Measurements from ENCODE around the gene NUP210.
A peak's percentile ranks its signal among the peaks of the same experiment; 100 is the strongest.

The NUP210 gene

GRCh38 chr3:13346481-13347389 is 73.4 kb downstream of the NUP210 start:
- Mint-ChIP-seq H3K9me3 (no peaks in the 10 kb centered on the region), H3K4me3 (no peak overlapping the region), H3K4me1 (peaks cover 61% of the 10 kb centered on the region), H3K27me3 (no peaks in the 10 kb centered on the region), H3K36me3 (ENCODE audit: low read depth) (peaks cover 60% of the 10 kb centered on the region), H3K27ac (peak overlapping the region; percentile 81)
- ATAC-seq (peak; percentile 87), DNase-seq (peak; percentile 76)

DNA sequence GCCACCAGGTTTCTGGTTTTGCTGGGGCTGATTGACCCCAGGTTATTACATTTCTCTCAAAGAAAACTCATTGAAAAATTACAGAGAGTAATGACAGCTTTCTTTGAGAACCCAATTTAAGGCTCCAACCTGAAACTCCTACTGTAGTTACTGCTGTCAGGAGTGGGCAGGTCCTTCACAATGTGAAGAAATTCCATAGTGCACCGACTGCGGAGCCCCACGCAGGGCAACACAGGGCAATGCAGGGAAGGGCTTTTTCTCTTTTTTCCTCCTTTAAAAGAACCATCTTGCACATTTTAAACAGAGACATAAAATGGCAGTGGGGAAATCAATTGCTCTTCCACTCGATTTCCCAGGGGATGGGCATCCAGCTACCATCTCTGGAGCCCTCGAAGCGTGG is 74.3 kb downstream of the NUP210 start:
- H3K4me1 Mint-ChIP-seq: peaks cover 53% of the 10 kb centered on the region
- peaks cover 58% of the 10 kb centered on the region for H3K36me3 Mint-ChIP-seq (ENCODE audit: low read depth)
- no peak for DNase-seq
- ATAC-seq: no peak
- no peaks in the 10 kb centered on the region for H3K9me3 Mint-ChIP-seq
- H3K4me3 Mint-ChIP-seq: no peak overlapping the region
- no peak overlapping the region for H3K27ac Mint-ChIP-seq
- no peaks in the 10 kb centered on the region for H3K27me3 Mint-ChIP-seq

- ATAC-seq (no peak), DNase-seq (no peak)
- Mint-ChIP-seq H3K9me3 (no peaks in the 10 kb centered on the region), H3K36me3 (ENCODE audit: low read depth) (peaks cover 56% of the 10 kb centered on the region), H3K4me3 (no peak overlapping the region), H3K27ac (no peak overlapping the region), H3K27me3 (no peaks in the 10 kb centered on the region), H3K4me1 (peaks cover 51% of the 10 kb centered on the region)
Observed at GRCh38 chr3:13345284-13345683, 74.8 kb downstream of the NUP210 start.

GRCh38 chr3:13344663-13345062 is 75.5 kb downstream of the NUP210 start:
- Mint-ChIP-seq H3K4me3 (no peak overlapping the region), H3K27me3 (no peaks in the 10 kb centered on the region), H3K36me3 (ENCODE audit: low read depth) (peaks cover 51% of the 10 kb centered on the region), H3K27ac (no peak overlapping the region), H3K4me1 (peaks cover 45% of the 10 kb centered on the region), H3K9me3 (no peaks in the 10 kb centered on the region)
- ATAC-seq (no peak), DNase-seq (no peak)

- H3K9me3 Mint-ChIP-seq: no peaks in the 10 kb centered on the region
- peaks cover 47% of the 10 kb centered on the region for H3K36me3 Mint-ChIP-seq (ENCODE audit: low read depth)
- H3K27me3 Mint-ChIP-seq: no peaks in the 10 kb centered on the region
- no peak for DNase-seq
- no peak overlapping the region for H3K27ac Mint-ChIP-seq
- ATAC-seq: no peak
- peaks cover 37% of the 10 kb centered on the region for H3K4me1 Mint-ChIP-seq
- H3K4me3 Mint-ChIP-seq: no peak overlapping the region
Observed at GRCh38 chr3:13343601-13344000, 76.5 kb downstream of the NUP210 start.

DNA sequence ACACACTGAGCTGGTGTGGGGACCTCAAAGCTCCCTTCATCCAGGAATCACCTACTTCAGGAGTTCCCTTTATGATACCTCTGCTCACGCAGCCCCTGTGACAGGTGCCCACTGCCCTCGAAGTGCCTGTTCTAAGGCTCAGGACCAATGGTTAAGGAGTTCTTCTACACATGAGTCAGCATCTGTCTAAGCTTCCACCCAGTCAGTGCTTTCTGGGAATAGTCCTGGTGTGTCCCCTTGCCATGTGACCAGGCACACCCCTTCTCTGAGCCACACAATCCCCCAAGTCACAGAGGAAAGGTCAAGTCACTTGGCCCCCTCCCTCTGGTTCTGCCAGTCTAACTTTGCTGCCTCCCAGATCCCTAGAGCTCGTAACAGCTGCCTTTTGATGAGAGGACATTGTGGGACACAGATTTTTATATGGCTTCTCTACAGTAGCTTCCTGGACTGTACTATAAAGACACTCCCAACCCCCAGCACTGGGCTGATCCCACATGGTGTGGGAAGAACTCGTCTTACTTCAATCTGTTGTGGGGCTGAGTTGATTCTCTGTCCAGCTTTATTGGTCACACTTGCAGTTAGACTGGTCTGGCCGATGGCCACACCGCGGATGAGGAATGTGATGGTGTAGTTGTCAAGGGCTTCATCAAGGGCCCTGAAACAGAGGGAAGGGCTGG is 78.8 kb downstream of the NUP210 start:
- Mint-ChIP-seq H3K4me1 (peaks cover 16% of the 10 kb centered on the region), H3K36me3 (ENCODE audit: low read depth) (peaks cover 44% of the 10 kb centered on the region), H3K9me3 (no peaks in the 10 kb centered on the region), H3K27ac (peak overlapping the region; percentile 39), H3K27me3 (no peaks in the 10 kb centered on the region), H3K4me3 (no peak overlapping the region)
- DNase-seq: no peak
- ATAC-seq: no peak

DNA sequence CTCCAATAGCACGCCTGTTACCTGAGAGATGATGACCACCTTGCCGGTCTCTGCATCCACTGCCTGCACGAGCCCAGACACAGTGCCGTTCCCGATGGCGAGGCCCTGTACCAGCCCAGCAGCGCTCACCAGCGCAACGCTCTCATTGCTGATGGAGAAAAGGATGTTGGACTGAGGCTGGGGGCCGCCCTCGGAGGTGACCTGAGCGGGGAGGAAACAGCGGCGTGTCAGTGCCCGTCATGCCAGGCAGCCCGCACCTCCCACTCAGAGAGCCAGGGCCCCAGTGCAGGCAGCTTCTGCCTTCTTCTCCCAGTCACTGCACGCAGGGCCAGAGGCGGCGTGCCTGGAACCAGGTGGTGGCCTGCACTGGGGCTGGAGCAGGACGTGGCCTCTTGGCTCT is 80.3 kb downstream of the NUP210 start:
- Mint-ChIP-seq H3K9me3 (no peaks in the 10 kb centered on the region), H3K4me3 (no peak overlapping the region), H3K27ac (no peak overlapping the region), H3K27me3 (no peaks in the 10 kb centered on the region), H3K36me3 (ENCODE audit: low read depth) (peaks cover 40% of the 10 kb centered on the region), H3K4me1 (peaks cover 9% of the 10 kb centered on the region)
- ATAC-seq: no peak
- DNase-seq: no peak

- Mint-ChIP-seq H3K27me3 (no peaks in the 10 kb centered on the region), H3K9me3 (no peaks in the 10 kb centered on the region), H3K4me1 (peaks cover 3% of the 10 kb centered on the region), H3K4me3 (no peak overlapping the region), H3K27ac (no peak overlapping the region), H3K36me3 (ENCODE audit: low read depth) (peaks cover 36% of the 10 kb centered on the region)
- no peak for DNase-seq
- ATAC-seq: no peak
Observed at GRCh38 chr3:13338996-13339395, 81.1 kb downstream of the NUP210 start.

- Mint-ChIP-seq H3K9me3 (no peaks in the 10 kb centered on the region), H3K27me3 (no peaks in the 10 kb centered on the region), H3K4me1 (no peaks in the 10 kb centered on the region), H3K4me3 (no peak overlapping the region), H3K36me3 (ENCODE audit: low read depth) (peaks cover 34% of the 10 kb centered on the region), H3K27ac (peak overlapping the region; percentile 26)
- DNase-seq (no peak), ATAC-seq (no peak)
Observed at GRCh38 chr3:13338231-13338630, 81.9 kb downstream of the NUP210 start.

DNA sequence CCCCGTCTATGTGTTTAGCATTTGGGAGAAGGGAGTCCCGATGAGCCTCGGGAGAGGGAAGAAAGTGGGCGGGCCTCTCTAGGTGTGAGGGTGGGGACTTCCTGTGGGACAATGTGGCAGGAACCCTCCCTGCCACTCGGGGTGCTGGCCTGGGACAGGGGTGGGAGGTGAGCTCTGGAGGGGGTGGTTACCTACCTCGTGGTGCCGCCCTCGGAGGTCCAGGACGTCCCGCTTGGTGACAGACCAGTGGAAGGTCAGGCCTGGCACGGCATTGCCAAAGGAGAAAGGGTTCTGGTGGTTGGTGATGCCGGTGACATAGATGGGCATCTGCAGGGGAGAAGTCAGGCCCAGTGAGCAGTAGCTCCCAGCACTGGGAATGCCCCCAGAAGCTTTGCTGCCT is 83.5 kb downstream of the NUP210 start:
- H3K4me3 Mint-ChIP-seq: no peak overlapping the region
- ATAC-seq (no peak), DNase-seq (no peak)
- no peaks in the 10 kb centered on the region for H3K9me3 Mint-ChIP-seq
- H3K36me3 Mint-ChIP-seq (ENCODE audit: low read depth): peaks cover 30% of the 10 kb centered on the region
- H3K4me1 Mint-ChIP-seq: peaks cover 11% of the 10 kb centered on the region
- H3K27me3 Mint-ChIP-seq: no peaks in the 10 kb centered on the region
- no peak overlapping the region for H3K27ac Mint-ChIP-seq

DNA sequence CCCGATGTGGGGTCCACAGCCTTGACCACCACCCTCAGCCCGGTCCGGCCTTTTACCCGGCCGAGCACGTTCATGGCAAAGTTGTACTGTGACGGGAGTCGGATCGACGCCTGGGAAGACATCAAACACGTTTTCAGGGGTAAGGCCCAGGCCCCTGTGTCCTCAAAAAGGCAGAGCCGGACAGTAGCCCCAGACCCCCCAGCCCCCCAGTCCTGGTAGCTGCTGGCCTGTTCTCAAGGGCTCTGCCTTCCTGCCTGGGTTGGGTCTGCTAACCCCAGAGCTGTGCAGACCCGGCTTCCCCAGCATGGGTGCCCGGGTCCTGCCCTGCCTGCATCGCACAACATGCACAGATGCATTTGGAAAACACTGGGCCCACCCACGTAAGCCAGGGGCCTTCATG is 84.6 kb downstream of the NUP210 start:
- DNase-seq (no peak), ATAC-seq (no peak)
- Mint-ChIP-seq H3K36me3 (ENCODE audit: low read depth) (peaks cover 29% of the 10 kb centered on the region), H3K9me3 (no peaks in the 10 kb centered on the region), H3K27ac (no peak overlapping the region), H3K4me1 (peaks cover 11% of the 10 kb centered on the region), H3K4me3 (no peak overlapping the region), H3K27me3 (no peaks in the 10 kb centered on the region)

- Mint-ChIP-seq H3K27me3 (no peaks in the 10 kb centered on the region), H3K9me3 (no peaks in the 10 kb centered on the region), H3K4me3 (no peak overlapping the region), H3K4me1 (peaks cover 11% of the 10 kb centered on the region), H3K36me3 (ENCODE audit: low read depth) (peaks cover 31% of the 10 kb centered on the region), H3K27ac (no peak overlapping the region)
- ATAC-seq (no peak), DNase-seq (no peak)
Observed at GRCh38 chr3:13335059-13335458, 85.1 kb downstream of the NUP210 start.

- no peaks in the 10 kb centered on the region for H3K9me3 Mint-ChIP-seq
- ATAC-seq (no peak), DNase-seq (no peak)
- H3K4me1 Mint-ChIP-seq: peaks cover 11% of the 10 kb centered on the region
- H3K4me3 Mint-ChIP-seq: no peak overlapping the region
- H3K27ac Mint-ChIP-seq: no peak overlapping the region
- H3K27me3 Mint-ChIP-seq: no peaks in the 10 kb centered on the region
- H3K36me3 Mint-ChIP-seq (ENCODE audit: low read depth): peaks cover 40% of the 10 kb centered on the region
Observed at GRCh38 chr3:13333236-13333897, 86.8 kb downstream of the NUP210 start.

- Mint-ChIP-seq H3K27ac (no peak overlapping the region), H3K4me1 (peaks cover 11% of the 10 kb centered on the region), H3K27me3 (no peaks in the 10 kb centered on the region), H3K4me3 (no peak overlapping the region), H3K9me3 (no peaks in the 10 kb centered on the region), H3K36me3 (ENCODE audit: low read depth) (peaks cover 38% of the 10 kb centered on the region)
- ATAC-seq (no peak), DNase-seq (no peak)
Observed at GRCh38 chr3:13332740-13333139, 87.4 kb downstream of the NUP210 start.

DNA sequence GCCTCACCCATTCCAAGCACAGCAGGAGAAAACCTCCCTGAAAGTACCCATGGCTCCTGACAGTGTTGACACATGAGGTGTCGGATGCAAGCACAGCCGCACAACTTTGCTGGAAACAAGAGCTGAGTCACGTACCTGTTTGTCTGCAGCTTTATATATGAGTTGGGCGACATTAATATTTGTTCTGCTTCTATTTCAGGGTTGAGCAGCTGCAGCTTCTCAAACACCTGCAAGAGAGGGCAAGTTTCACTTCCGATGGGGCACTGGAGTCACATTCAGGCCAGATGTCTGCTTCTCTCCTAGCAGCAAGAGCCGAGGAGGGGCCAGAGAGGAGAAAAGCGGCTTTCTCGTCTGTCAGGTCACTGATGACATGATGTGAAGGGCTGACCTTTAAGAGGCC is 88.0 kb downstream of the NUP210 start:
- H3K27ac Mint-ChIP-seq: peak overlapping the region; percentile 37
- no peak overlapping the region for H3K4me3 Mint-ChIP-seq
- H3K9me3 Mint-ChIP-seq: no peaks in the 10 kb centered on the region
- H3K4me1 Mint-ChIP-seq: peaks cover 11% of the 10 kb centered on the region
- ATAC-seq: peak; percentile 31
- H3K36me3 Mint-ChIP-seq (ENCODE audit: low read depth): peaks cover 37% of the 10 kb centered on the region
- H3K27me3 Mint-ChIP-seq: no peaks in the 10 kb centered on the region
- DNase-seq: no peak

Data from activated naive CD8-positive, alpha-beta T cell treated with anti-CD3 and anti-CD28 coated beads, Interleukin-2, amount 50 U/mL, for 24 hours (primary cell).